CD4-positive, alpha-beta T cell treated with Interleukin-17A for 1 hour (primary cell): Measurements from ENCODE around the gene AKAP1.
"Not testable (repeated sequence)": the region's sequence is repeated elsewhere in the genome, so short reads cannot be mapped to it uniquely, and the experiment has no call there.

ENCODE experiments used
- DNase-seq: peaks from one replicate; pipeline ENCODE4 v3.0.0-alpha.2; 2020

Gene AKAP1

DNA sequence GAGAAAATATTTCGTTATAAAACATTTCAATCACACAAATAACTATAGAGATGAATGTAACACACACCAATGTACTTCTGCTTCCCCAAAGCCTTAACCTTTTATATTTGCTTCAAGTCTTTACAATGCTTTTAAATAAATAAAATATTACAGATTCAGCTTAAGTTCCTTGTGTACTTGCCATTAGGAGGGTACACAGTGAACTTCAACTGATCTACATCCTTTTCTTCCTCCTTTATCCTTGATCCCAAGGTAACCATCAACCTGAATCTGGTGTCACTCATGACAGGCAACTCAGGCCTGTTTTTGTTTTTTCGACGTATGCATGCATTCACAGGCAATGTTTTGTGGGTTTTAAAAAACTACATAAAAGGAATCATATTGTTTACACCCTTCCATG is 9.3 kb upstream of the AKAP1 start:
- no peak for DNase-seq

DNA sequence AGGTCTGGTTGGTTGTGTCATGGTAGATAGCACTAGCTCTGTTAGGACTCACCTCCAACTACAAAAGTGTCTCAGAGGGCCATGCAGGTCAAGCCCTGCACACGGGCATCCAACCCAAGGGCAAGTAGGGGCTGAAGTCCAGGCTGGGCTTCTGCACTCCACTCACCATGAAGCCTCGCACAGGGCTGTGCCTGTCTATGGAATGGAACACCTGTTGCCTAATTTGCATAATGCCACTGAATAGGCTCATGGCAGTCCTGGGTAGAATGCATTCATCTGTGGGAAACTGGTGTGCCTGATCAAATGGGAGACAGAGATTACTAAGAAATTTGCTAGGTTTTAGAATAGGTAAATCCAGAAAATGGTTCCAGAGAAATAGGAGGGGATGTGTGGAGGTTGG is 8.0 kb upstream of the AKAP1 start:
- DNase-seq, result no peak

DNA sequence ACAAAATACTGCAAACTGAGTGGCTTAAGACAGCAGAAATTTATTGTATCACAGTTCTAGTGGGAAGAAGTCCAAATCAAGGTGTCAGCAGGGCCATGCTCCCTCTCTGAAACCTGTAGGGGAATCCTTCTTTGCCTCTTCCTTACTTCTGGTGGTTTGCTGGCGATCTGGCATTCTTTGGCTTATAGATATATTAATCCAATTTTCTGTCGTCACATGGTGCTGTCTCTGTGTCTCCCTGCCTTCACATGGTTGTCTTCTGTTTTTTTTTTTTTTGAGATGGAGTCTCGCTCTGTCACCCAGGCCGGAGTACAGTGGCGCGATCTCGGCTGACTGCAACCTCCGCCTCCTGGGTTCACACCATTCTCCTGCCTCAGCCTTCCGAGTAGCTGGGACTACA is 6.8 kb upstream of the AKAP1 start:
- DNase-seq, result no peak

DNA sequence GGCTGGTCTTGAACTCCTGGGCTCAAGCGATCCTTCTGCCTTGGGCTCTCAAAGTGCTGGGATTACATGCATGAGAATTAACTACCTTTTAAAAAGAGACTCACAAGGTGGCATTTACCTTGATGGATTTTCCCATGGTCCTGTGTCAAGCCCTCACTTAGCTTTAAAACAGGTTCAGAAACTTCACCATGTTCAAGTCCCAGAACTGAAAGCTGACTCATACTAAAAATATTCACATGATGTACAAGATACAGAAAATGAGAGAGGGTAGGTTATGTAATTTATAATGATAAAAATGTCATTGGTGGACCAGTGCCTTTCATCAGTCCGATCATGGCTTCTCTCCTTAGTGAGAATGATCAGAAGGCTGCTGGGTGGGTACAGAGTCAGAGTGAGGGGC is 4.3 kb upstream of the AKAP1 start:
- no peak for DNase-seq

DNA sequence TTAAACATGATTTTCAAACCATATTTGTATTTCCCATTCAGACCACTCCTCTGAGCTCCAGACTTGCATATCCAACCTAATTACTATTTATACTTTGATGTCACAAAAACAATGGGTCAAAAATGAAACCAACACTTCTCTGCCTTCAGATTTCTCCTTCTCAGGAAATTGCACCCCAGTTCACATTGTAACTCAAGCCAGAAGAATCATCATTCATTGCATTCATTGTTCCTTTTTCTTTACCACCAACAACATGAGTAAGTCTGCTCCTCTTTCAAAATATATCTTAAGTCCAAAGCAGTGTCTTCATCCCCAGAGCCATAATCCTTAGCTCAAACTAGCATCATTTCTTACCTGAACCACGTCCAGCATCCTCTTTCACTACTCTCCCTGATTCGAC is 2.6 kb upstream of the AKAP1 start:
- no peak for DNase-seq

DNA sequence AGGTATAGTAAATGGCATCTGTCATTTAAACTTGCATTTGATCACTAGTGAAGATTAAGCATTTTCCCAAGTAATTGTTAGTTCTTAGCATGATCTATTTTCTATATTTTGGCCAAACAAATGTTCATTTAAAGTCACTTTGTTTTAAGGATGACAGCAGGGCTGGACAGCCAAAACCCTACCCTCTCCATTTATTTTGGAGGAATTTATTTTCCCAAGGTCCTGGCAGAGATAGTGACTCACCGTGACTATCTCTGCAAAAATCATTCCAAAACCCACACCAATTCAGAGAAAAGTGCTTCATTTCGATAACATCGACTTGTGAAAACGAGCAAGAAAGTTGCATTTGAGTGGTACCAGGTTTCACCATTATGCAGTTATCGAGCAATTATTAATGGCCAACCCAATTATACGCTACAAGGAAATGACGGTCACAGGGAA is 665 bp upstream of the AKAP1 start:
- no peak for DNase-seq

DNA sequence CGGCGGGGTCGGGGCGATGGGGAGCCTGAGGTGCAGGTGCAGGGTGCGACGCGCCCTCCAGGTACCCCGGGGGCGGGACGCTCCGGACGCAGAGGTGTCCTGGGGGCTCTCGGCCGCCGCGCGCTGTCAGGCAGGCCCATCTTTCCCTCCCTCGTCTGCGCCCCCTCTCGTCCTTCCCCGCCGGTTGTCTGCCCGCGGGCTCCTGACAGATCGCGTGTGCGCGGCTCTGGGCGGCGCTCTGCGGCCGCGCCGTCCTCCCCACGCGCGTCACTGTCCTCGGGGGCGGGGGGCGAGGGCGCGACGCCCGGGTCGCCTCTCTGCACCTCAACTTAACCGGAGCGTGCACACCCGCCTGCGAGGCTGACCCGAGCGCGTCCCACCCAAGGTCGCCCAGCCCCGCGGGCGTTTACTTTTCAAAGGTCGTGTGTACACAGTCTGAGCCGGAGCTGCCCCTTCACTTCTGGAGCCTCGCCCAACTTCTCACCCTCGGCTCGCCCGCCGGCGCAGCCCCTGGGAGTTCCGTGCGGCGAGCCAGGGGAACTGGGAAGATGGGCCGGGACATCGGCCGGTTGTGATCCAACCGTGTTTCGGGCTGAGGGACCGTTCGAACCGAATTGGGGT is 512 bp downstream of the AKAP1 start:
- DNase-seq, result peak; percentile 66

DNA sequence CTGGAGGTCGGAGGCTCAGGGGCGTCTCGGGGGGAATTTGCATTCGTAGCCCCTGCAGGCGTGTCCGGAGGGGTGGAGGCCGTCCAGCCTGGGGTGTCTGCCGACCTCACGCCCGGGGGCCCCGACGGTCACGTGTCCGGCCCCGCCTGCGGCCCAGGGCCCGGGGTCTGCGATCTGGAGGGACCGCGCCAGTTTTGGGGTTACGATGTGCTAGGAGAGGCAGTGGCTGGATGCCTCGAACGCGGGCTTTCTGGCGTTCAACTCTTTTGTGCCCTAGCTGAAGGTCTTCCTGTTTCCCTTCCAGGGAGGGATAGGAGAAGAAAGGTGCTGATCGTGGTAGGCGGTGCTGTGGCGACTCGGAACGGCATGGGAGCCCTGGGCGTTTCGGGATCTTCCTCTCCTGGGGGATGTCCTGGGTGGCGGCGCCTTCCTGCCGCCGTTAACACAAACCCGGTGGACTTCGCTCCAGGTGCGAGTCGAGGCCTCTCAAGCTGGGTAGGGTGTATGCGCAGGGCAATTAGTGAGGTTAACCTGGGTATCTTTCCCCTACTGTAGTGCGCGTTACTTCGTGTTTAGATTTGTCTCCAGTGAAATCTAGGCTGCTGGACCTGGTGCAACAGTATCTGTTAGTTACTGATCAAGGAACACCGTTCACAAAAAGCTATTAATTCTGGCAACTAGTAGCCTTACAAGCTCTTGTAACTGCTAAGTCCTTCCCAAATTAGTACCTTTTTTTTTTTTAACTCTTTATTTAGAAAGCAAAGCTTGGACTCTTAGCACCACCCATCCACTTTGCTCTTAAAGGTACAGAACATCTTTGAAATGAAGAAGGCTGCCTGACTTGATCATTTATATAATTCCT is 1.3 kb downstream of the AKAP1 start:
- DNase-seq, result peak; percentile 18

DNA sequence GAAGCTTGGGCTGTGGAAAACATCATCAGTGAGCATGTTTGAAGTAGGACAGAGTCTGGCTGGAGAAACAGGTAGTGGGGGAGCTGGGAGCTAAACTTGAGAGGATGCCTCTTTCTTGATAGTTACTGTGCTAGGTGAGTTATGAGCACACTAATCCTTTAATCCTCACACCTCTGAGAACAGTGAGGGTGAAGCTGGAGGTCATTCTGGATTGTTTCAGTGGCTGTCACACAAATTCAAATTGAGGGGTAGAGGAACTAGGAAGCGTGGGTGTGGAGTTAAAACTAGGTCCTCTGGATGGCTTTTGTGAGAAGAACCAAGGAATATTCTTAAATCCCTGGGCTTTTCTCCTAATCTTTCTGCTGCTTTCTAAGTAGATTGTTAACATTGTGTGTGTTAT is 3.3 kb downstream of the AKAP1 start:
- no peak for DNase-seq

DNA sequence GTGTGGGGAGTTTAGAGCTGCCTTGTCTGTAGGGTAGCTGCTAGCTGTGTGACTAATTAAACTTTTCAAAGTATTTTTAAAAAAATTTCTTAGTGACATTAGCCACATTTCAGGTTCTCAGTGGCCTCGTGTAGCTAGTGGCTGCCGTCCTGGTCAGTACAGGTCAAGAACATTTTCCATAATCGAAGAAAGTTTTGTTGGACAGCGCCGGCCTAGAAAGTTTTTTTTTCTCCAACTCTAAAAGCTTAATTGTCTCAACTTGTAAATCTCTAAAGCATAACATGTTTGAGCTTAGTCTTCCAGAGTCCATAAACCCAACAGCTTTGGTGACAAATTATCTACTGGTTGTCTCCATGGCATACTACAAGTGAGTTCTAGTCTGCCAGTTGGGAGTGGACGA is 4.3 kb downstream of the AKAP1 start:
- no peak for DNase-seq

DNA sequence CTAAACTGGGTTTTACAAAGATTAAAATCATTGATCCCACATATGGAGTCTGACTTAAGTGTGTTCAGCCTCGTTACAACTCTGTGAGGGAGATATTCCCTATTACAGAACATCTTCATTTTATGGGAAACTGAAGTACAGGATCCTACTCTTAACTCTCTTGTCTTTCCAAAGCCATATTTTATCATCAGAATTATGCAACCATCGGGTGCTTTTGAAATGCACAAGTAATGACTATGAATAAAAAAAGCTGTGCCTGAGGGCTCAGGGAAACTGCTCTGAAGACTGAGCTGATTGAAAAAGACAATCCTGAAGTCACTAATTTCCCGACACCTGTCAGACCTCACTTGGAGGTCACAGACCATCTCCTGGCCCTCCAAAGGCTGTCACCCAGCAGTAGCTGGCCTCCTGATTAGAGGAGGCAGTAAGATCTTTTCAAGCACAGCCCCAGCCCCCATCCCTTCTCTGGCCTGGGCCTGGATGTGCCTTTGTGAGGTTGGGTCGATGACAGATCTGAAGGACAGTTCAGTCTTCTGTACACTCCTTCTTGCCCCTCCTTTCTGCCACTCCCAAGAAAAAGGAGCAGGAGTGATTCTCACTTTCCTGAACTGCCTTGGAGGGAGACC is 5.6 kb downstream of the AKAP1 start:
- no peak for DNase-seq

DNA sequence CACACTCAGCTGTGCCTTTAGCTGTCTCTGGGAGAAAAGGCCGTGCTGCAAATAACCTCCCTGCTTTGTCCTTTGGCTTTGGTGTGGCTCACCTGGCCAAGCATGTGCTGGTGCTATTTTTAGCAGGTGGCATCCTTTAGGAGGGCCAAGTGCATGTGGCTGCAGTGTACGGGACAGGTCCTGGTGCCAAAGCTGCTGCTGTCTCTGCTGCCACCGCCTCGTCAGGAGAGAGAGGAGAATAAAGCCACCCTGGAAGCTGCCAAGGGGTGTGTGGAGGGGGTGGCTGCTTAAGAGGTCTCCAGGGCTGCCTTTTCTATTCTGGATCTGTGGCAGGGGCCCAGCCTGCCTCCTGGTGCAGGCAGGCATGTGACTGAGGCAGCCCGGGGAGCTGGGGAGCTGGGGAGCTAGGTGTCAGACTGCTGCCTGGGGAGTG is 6.2 kb downstream of the AKAP1 start:
- no peak for DNase-seq

DNA sequence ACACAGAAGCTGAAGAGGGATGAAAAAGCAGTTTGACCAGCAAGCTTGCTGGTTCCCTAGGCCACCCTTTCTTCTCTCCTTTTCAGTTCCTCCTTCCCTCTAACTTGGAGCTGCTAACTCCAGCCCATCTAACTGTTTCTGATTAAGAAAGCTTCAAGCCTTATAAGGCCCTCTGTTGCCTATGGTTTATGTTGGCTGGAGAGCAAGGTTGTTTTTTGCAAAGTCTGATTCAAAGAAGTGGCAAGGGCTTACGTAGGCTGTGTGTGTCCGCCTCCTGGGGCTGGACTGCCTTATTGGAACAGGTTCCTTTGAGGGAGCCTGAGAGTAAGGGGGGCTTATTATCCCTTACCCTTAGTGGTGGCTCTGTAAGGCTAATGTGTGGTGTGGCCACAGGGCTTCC is 7.1 kb downstream of the AKAP1 start:
- DNase-seq, result no peak

DNA sequence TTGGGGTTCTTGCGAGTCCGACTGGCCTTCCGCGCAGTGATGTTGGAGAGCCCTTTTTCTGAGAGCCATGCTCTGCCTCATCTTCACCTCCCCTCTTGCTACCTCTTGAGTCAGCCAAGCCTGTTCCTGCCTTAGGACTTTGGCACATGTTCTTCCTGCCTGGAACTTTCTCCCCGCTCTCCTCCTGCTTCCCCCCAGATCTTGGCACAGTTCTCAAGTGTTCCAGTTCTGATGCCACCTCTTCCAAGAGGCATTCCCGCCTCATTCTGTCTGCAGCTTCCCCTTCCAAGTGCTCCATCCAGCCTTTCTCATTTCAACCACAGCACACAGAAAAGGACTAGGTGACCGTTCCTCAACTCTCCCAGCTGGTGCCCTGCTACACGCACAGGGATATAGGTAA is 7.7 kb downstream of the AKAP1 start:
- DNase-seq, result no peak

DNA sequence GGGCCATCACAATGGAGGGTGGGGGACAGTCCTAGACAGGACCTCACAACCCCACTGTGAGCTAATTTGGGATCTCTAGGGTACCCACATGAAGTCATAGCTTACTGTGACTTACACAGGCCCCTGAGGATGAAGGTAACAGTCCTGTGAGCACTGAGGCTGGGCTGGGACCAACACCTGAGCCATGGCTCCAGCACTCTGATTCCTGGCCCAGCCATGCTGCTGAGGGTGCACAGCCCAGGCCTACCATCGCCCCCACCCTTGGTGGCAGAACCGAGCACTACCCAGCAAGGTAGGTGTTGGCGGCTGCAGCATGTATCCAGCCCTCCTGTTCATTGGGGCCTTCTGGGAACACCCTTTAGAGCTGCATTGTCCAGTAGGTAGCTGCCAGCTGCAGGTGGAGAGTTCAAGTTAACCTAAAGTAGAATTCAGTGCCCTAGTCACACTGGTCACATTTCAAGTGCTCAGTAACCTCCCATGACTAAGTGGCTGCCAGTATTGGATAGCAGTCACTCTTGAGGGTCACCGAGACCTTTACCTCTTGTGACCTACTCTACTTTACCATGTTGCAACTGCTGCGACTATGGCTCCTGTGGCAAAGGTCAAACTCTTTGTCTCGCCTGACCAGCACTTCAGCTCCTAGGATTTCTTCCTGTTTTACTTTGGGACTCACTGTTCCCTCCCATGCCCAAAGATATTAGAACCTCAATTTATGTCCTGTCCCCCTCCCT is 11.6 kb downstream of the AKAP1 start:
- DNase-seq, result no peak

DNA sequence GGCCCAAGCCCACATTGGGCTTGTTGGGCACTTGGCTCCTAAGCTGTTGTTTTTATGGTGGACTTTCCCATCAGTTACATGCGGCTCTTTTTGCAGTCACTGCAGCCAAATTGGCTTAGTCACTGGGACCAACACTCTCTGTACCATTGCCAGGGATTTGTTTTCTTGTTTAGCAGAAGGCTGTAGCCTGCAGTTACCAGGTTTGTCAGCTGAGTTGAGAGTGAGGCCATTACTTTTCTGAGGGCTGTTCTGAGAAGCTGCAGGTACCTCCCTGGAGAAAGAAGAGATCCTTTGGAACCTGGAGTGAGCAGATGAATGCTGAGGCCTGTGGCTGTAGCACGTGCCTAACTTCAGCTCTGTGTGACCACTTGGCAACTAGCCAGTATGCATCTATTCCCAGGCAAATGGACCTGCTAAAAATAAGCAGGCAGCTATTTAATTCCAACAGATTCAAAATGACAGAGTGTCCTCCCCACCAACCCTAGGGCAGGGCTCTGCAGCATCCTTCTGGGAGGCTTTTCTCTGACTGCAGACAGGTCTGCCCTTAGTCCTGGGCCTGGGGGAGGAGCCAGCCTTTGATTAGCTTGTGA is 12.9 kb downstream of the AKAP1 start:
- DNase-seq, result no peak

DNA sequence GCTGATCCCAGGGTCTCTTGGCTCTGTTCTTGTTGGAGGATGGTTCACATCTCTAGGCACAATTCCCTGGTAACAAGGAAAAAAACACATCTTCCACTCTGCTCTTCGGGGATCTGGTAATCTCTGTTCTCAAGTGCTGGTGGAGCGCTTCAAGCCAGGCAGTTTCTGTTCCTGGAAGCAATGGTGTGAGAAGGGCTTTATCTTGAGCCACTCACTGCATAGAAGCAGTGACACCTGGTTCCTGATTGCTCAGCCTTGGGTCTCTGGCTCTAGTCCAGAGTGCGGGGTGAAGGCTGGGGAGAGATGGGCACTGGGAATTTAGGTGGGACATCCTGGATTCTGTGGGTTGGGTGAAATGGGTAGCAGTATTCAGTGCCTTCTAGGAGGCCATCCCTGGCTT is 14.1 kb downstream of the AKAP1 start:
- DNase-seq, result no peak

DNA sequence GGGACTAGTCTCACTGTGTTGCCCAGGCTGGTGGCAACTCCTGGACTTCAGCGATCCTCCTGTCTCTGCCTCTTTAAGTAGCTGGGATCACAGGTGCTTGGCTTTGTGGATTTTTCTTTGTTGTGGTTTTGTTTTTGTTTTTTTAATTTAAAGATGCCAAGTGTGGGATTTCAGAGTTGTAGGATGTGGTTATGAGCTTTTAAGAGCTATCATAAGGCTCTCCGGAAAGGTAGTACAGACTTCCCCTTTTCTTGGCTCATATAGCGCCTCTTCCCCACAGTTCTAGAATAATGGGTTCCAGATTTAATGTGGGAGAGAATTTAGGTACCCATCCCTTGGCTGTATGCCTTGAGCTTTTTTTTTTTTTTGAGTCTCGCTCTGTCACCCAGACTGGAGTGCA is 17.1 kb downstream of the AKAP1 start:
- no peak for DNase-seq

DNA sequence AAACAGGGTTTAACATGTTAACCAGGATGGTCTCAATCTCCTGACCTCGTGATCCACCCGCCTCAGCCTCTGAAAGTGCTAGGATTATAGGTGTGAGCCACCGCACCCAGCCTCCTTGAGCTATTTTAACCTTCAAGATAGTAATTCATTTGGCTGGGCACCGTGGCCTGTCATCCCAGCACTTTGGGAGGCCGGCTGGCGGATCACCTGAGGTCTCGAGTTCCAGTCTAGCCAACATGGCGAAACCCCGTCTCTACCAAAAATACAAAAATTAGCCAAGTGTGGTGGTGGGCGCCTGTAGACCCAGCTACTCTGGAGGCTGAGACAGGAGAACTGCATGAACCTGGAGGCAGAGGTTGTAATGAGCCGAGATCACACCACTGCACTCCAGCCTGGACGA is 17.6 kb downstream of the AKAP1 start:
- DNase-seq, result not testable (repeated sequence)

DNA sequence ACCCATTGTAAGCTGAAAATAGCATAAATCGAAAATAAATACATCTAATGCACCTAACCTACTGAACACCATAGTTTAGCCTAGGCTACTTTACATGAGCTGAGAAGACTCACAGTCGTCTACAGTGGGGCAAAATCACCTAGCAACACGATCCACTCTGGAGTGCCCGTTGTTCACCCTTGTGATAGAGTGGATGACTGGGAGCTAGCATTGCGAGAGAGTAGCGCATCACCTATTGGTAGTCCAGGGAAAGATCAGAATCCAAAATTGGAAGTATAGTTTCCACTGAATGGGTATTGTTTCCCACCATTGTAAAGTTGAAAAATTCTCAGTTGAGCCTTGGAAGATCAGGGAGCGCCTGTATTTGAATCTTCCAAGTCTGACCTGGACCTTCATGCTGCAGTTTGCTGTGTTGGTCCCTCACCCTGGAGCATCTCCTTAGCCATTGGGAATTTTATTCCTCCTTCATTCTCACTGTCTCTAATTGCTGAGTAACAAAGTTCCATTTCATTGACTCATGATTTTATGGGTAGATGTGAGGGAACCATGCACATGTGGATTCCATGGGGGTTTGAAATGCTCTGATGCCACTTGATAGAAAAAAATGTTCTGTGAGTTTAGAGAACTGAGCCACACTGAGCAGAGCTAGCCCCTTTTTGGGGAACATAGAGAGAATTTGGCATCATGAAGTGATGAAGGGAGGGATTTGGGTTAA is 19.6 kb downstream of the AKAP1 start:
- DNase-seq, result no peak

DNA sequence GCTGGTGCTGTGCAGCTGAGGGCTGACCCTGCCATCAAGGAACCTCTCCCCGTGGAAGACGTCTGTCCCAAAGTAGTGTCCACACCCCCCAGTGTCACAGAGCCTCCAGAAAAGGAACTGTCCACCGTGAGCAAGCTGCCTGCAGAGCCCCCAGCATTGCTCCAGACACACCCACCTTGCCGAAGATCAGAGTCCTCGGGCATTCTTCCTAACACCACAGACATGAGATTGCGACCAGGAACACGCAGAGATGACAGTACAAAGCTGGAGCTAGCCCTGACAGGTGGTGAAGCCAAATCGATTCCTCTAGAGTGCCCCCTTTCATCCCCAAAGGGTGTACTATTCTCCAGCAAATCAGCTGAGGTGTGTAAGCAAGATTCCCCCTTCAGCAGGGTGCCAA is 20.5 kb downstream of the AKAP1 start:
- no peak for DNase-seq

DNA sequence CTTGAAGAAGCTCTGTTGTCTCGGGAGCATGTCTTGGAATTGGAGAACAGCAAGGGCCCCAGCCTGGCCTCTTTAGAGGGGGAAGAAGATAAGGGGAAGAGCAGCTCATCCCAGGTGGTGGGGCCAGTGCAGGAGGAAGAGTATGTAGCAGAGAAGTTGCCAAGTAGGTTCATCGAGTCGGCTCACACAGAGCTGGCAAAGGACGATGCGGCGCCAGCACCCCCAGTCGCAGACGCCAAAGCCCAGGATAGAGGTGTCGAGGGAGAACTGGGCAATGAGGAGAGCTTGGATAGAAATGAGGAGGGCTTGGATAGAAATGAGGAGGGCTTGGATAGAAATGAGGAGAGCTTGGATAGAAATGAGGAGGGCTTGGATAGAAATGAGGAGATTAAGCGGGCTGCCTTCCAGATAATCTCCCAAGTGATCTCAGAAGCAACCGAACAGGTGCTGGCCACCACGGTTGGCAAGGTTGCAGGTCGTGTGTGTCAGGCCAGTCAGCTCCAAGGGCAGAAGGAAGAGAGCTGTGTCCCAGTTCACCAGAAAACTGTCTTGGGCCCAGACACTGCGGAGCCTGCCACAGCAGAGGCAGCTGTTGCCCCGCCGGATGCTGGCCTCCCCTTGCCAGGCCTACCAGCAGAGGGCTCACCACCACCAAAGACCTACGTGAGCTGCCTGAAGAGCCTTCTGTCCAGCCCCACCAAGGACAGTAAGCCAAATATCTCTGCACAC is 21.2 kb downstream of the AKAP1 start:
- DNase-seq, result no peak
